Muscle layer of colon (tissue), 2 donors: ENCODE data around the gene PDE4B.
"Not testable (repeated sequence)": the region's sequence is repeated elsewhere in the genome, so short reads cannot be mapped to it uniquely, and the experiment has no call there.

Source experiments
- H3K27ac ChIP-seq: one replicate; pipeline ENCODE4 v1.7.0; 2013; ENCODE audit warnings: low read depth, mild to moderate bottlenecking, low read length, moderate library complexity
- H3K27me3 ChIP-seq, 2 donors: one replicate each; pipeline ENCODE4 v1.7.0; 2013; ENCODE audit warnings: low read length in 2 of 2, mild to moderate bottlenecking in 2 of 2; ENCODE audit not compliant: insufficient read depth in 2 of 2, control insufficient read depth in 1 of 2
- H3K36me3 ChIP-seq: one replicate; pipeline ENCODE4 v1.7.0; 2013; ENCODE audit warnings: mild to moderate bottlenecking, low read length; ENCODE audit not compliant: insufficient read depth
- H3K4me1 ChIP-seq: one replicate; pipeline ENCODE4 v1.7.0; 2013; ENCODE audit warnings: mild to moderate bottlenecking, low read length; ENCODE audit not compliant: insufficient read depth
- H3K4me3 ChIP-seq, 2 donors: one replicate each; pipeline ENCODE4 v1.7.0; 2013; ENCODE audit warnings: low read length in 2 of 2, low read depth in 1 of 2, mild to moderate bottlenecking in 1 of 2, moderate library complexity in 1 of 2
- H3K9ac ChIP-seq: one replicate; pipeline ENCODE4 v1.7.0; 2013; ENCODE audit warnings: low read length
- H3K9me3 ChIP-seq: one replicate; pipeline ENCODE4 v1.7.0; 2013; ENCODE audit warnings: mild to moderate bottlenecking, low read length
- donor health status: abdominal sarcoma.
- donor health status: Adenocarcinoma of cecum.

Gene PDE4B

GRCh38 chr1:65844296-65844695 is 51.6 kb downstream of the PDE4B start:
- Histone ChIP-seq H3K9ac (no peak overlapping the region), H3K4me1 (peaks cover 5% of the 10 kb centered on the region), H3K4me3 (no peak overlapping the region), H3K9me3 (no peaks in the 10 kb centered on the region), H3K27ac (no peak overlapping the region), H3K27me3 (no peaks in the 10 kb centered on the region), H3K36me3 (no peaks in the 10 kb centered on the region)

DNA sequence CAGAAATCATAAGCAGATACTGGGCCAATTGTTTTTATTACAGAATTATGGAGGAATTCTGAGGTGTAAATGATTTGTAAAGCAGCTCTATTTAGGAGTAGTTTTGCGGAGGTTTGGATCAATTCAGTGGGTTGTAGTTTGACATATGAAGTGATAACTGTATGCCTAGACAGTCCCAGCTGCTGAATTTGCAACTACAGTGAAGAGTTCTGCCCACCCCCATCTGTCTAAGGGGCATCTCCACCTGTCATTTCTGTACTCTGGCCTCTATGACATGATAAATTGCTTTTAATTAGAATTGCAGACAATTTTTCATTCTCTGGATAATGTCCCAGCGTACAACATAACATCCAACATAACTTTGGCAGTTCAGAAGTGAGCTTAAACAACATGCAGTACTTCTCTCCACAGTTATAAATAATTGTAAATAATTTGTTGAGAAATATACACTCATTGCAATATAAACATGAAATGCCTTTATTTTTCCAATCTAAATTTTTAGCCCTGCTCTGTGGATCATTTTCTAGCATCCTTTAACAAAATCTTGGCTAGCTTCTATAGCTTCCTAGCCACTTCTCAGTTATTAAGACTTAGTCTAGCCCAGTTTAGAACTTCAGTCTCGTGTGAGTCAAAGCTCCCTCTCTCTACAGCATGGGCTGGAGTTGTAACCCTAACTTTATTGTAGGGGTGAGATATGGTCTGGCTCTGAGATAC is 52.3 kb downstream of the PDE4B start:
- Histone ChIP-seq H3K4me1 (peaks cover 5% of the 10 kb centered on the region), H3K9ac (no peak overlapping the region), H3K27ac (no peak overlapping the region), H3K36me3 (no peaks in the 10 kb centered on the region), H3K4me3 (no peak overlapping the region), H3K9me3 (no peaks in the 10 kb centered on the region), H3K27me3 (no peaks in the 10 kb centered on the region)

DNA sequence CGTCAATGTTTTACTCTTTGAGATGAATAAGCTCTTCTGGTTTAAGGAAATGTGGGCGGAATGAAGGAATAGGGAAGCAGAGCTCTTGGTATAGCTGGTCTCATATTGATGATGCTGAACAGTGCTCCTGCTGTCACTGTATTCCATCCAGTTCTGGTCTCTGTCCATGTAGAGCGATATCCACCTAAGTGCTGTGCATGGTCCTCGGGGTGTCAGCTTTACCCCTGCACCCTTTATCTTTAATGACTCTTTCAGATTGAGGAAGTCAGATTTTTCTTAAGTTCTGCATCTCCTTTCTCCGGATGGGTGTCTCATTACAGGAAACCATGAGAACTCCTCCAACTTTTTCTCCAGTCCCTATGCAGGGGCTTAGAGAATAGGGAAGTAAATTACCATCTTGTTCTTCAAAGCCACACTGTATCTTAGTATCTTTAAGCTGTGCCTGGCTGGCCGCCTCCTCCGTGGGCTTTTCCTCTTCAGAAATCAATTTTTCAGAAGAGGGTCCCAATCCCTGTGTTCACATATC is 52.9 kb downstream of the PDE4B start:
- Histone ChIP-seq H3K9me3 (no peaks in the 10 kb centered on the region), H3K4me1 (peaks cover 5% of the 10 kb centered on the region)

GRCh38 chr1:65846866-65847265 is 54.2 kb downstream of the PDE4B start:
- Histone ChIP-seq H3K4me3 (no peak overlapping the region), H3K4me1 (peaks cover 5% of the 10 kb centered on the region), H3K27ac (no peak overlapping the region), H3K9ac (no peak overlapping the region), H3K36me3 (no peaks in the 10 kb centered on the region), H3K9me3 (no peaks in the 10 kb centered on the region), H3K27me3 (no peaks in the 10 kb centered on the region)

More for the DNA sequence above, 52.9 kb downstream of the PDE4B start:
- no peak overlapping the region for H3K9ac ChIP-seq
- H3K27me3 ChIP-seq = no peaks in the 10 kb centered on the region
- no peak overlapping the region for H3K27ac ChIP-seq
- no peak overlapping the region for H3K4me3 ChIP-seq
- no peaks in the 10 kb centered on the region for H3K36me3 ChIP-seq

GRCh38 chr1:65850281-65850680 is 57.6 kb downstream of the PDE4B start:
- Histone ChIP-seq H3K27ac (no peak overlapping the region), H3K9ac (no peak overlapping the region), H3K27me3 (no peaks in the 10 kb centered on the region), H3K9me3 (no peaks in the 10 kb centered on the region), H3K4me1 (peaks cover 4% of the 10 kb centered on the region), H3K4me3 (no peak overlapping the region), H3K36me3 (no peaks in the 10 kb centered on the region)

GRCh38 chr1:65856591-65856990 is 63.9 kb downstream of the PDE4B start:
- H3K4me3 ChIP-seq, H3K9me3 ChIP-seq, H3K36me3 ChIP-seq, H3K4me1 ChIP-seq, H3K27me3 ChIP-seq, H3K9ac ChIP-seq, H3K27ac ChIP-seq: not testable (repeated sequence)

DNA sequence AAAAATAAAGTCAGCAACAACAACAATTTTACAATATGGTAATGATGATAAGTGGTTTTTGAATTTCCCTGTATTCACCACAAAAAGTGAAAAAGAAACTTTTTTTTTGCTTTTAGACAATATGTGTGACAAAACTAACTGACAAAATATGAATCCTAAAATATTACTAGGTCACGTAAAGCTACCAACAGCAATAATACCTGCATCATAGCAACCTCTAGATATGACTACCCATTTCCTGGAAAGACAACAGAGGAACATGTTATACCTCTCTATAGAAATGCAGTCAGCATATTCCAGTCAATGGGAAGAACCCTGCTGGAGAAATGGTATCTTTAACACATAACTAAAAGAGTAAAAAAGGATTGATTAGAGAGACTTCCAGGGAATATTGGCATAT is 73.7 kb downstream of the PDE4B start:
- H3K36me3 ChIP-seq = no peaks in the 10 kb centered on the region
- no peaks in the 10 kb centered on the region for H3K9me3 ChIP-seq
- no peak overlapping the region for H3K4me3 ChIP-seq
- H3K4me1 ChIP-seq = no peaks in the 10 kb centered on the region
- no peak overlapping the region for H3K9ac ChIP-seq
- no peak overlapping the region for H3K27ac ChIP-seq
- H3K27me3 ChIP-seq = no peaks in the 10 kb centered on the region

- Histone ChIP-seq H3K36me3 (no peaks in the 10 kb centered on the region), H3K27me3 (no peaks in the 10 kb centered on the region)
These were observed 79.6 kb downstream of the PDE4B start for GRCh38 chr1:65872301-65872700.

DNA sequence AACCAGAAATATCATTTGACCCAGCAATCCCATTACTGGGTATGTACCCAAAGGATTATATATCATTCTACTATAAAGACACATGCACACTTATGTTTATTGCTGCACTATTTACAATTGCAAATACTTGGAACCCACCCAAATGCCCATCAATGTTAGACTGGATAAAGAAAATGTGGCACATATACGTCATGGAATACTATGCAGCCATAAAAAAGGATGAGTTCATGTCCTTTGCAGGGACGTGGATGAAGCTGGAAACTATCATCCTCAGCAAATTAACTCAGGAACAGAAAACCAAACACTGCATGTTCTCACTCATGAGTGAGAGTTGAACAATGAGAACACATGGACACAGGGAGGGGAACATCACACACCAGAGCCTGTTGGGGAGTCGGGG is 85.6 kb downstream of the PDE4B start:
- not testable (repeated sequence) for H3K4me1 ChIP-seq, H3K27ac ChIP-seq, H3K27me3 ChIP-seq, H3K9ac ChIP-seq, H3K36me3 ChIP-seq, H3K9me3 ChIP-seq, H3K4me3 ChIP-seq

More at GRCh38 chr1:65872301-65872700, 79.6 kb downstream of the PDE4B start:
- H3K4me1 ChIP-seq = no peaks in the 10 kb centered on the region
- H3K9ac ChIP-seq = no peak overlapping the region
- no peak overlapping the region for H3K4me3 ChIP-seq
- no peaks in the 10 kb centered on the region for H3K9me3 ChIP-seq
- H3K27ac ChIP-seq = no peak overlapping the region

DNA sequence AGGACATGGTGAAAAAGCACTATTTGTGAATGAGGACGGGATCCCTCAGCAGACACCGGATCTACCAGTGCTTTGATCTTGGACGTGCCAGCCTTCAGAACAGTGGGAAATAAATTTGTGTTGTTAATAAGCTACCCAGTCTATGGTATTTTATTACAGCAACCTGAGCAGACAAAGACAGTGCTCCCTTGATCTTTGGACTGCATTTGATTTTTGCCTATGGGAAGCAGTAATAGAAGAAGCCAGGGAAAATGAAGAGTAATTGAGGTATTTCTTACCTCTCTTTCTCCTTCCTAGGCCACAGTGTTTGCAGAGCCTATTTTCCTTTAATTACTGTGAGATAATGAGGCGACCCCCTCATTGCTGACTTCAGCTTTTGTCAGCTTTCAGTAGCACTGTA is 87.9 kb downstream of the PDE4B start:
- H3K27me3 ChIP-seq = no peaks in the 10 kb centered on the region
- H3K4me1 ChIP-seq = no peaks in the 10 kb centered on the region
- no peak overlapping the region for H3K27ac ChIP-seq
- no peak overlapping the region for H3K4me3 ChIP-seq
- H3K9me3 ChIP-seq = no peaks in the 10 kb centered on the region
- no peaks in the 10 kb centered on the region for H3K36me3 ChIP-seq
- no peak overlapping the region for H3K9ac ChIP-seq

DNA sequence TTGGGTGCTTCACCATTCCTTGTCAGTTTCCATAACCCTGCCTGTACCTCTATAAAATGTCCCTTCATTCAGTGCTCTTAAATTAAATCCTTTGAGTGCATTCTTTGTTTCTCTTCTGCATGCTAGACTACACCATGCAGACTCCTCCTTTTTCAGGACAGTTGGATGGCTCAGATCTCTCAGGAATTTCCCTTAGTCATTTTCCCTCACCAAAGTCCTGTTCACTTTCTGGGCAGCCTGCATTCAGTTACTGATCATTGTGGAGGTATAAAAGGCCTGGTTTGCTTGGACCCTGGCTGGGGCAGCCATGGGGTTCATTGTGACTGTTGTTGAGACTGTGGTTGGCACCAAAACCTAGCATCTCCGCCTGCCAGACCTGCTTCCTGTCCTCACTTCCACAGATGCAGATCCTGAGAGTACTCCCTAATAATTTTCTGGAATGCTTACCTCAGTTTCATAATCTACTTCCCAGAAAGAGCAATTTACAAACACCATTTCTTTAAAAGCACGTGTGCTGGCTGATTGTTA is 88.4 kb downstream of the PDE4B start:
- Histone ChIP-seq H3K36me3 (no peaks in the 10 kb centered on the region), H3K4me3 (no peak overlapping the region), H3K9me3 (no peaks in the 10 kb centered on the region), H3K27ac (no peak overlapping the region), H3K4me1 (no peaks in the 10 kb centered on the region), H3K9ac (no peak overlapping the region), H3K27me3 (no peaks in the 10 kb centered on the region)

GRCh38 chr1:65882076-65882475 is 89.4 kb downstream of the PDE4B start:
- no peak overlapping the region for H3K27ac ChIP-seq
- no peaks in the 10 kb centered on the region for H3K36me3 ChIP-seq
- H3K4me3 ChIP-seq = no peak overlapping the region
- no peaks in the 10 kb centered on the region for H3K9me3 ChIP-seq
- H3K9ac ChIP-seq = no peak overlapping the region
- no peaks in the 10 kb centered on the region for H3K4me1 ChIP-seq
- H3K27me3 ChIP-seq = no peaks in the 10 kb centered on the region
